Lung (tissue), 12 donors: ENCODE results near the gene THOC7. TPM values are rescaled to one million over a fixed set of nuclear protein-coding genes. Genes with fewer than 3 reads are reported as not detected.

ENCODE experiments used
- ATAC-seq: fragments of 200-7000 bp; cut with Tn5 transposase; one replicate; pipeline ENCODE4 v1.9.1; 2020; ENCODE audit warnings: moderate number of reproducible peaks; ENCODE audit not compliant: insufficient read depth, low FRiP score
- DNase-seq, 3 donors: peaks; one replicate each; pipeline ENCODE4 v3.0.0-alpha.2; 2013 to 2017
- H3K27ac ChIP-seq, 2 donors: one replicate each; pipeline ENCODE4 v1.5.1; 2013; ENCODE audit warnings: mild to moderate bottlenecking in 2 of 2, moderate library complexity in 2 of 2, control low read depth in 1 of 2, inconsistent platforms in 1 of 2, low read depth in 1 of 2, low read length in 1 of 2
- H3K27me3 ChIP-seq, 3 donors: one replicate each; pipeline ENCODE4 v1.5.1; 2013; ENCODE audit warnings: low read length in 2 of 3; ENCODE audit not compliant: control insufficient read depth in 3 of 3, insufficient read depth in 3 of 3
- H3K36me3 ChIP-seq, 4 donors: one replicate each; pipeline ENCODE4 v1.5.1; 2013; ENCODE audit warnings: low read length in 4 of 4, mild to moderate bottlenecking in 1 of 4, moderate library complexity in 1 of 4; ENCODE audit not compliant: control insufficient read depth in 4 of 4, insufficient read depth in 4 of 4
- H3K4me1 ChIP-seq, 5 donors: one replicate each; pipeline ENCODE4 v1.5.1; 2013; ENCODE audit warnings: low read length in 5 of 5, mild to moderate bottlenecking in 2 of 5, moderate library complexity in 1 of 5; ENCODE audit not compliant: control insufficient read depth in 5 of 5, insufficient read depth in 5 of 5
- H3K4me3 ChIP-seq: one replicate; pipeline ENCODE4 v1.5.1; 2013; ENCODE audit warnings: mild to moderate bottlenecking, control low read depth, moderate library complexity
- H3K9ac ChIP-seq, 2 donors: one replicate each; pipeline ENCODE4 v1.5.1; 2013; ENCODE audit warnings: low read length in 2 of 2, control low read depth in 1 of 2; ENCODE audit not compliant: insufficient read depth in 1 of 2
- H3K9me3 ChIP-seq, 4 donors: one replicate each; pipeline ENCODE4 v1.5.1; 2013; ENCODE audit warnings: low read length in 3 of 4, mild to moderate bottlenecking in 1 of 4, moderate library complexity in 1 of 4; ENCODE audit not compliant: control insufficient read depth in 4 of 4, insufficient read depth in 3 of 4
- WGBS, 2 donors: extraction: QIAGEN DNeasy Blood & Tissue Kit; methylation state at CpG; one replicate each; pipeline ENCODE4 v1.1.7; 2013; 5-methylcytosine and 5-hydroxymethylcytosine counted together
- polyA plus RNA-seq, 2 donors: library from polyadenylated mRNA; stranded (reverse); fragments of 200-250 nt; gene quantifications; one replicate each; pipeline ENCODE4 v1.2.1, GENCODE V29; 2013
- total RNA-seq, 2 donors: library from RNA; depleted of rRNA in 1 of 2; stranded (reverse); fragments of >200 nt in 1 of 2; gene quantifications; one replicate each; pipeline ENCODE4 v1.2.1, GENCODE V29; 2014 to 2021
- TF ChIP-seq, protein P1 (sequence below): IDR thresholded peaks from 2 replicates; pipeline ENCODE4 v1.5.1; 2012; ENCODE audit warnings: mild to moderate bottlenecking; ENCODE audit errors: control extremely low read depth, extremely low read depth
- donor health status: control.
- donor health status: control.
- donor health status: Bipolar disorder and iron deficiency.
- donor health status: healthy.
- donor health status: DM: yes; HTN: yes; CAD: no.

Gene THOC7
- total and polyA plus RNA-seq, 4 donors, result 38.1 to 124 (median 42.5) TPM

DNA sequence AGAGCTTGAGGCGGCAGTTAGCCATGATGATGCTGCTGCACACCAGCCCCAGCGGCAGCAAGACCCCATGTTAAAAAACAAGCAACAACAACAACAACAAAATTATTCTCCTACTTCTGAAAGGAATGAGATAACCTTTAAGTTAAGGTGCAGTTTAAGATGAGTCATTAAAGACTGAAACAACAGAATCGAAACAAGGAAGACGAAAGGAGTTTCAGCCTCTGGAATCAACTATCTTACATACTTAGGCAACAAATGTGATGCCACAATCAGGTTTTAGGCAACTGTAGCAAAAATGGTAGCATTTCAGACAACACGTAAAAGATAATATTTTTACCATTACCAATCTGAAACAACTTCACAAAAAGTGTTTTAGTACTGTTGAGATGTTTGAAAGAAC is 36.4 kb upstream of the THOC7 start:
- ATAC-seq (no peak), DNase-seq (no peak)
- Histone ChIP-seq H3K4me3 (no peak overlapping the region), H3K9ac (no peak overlapping the region), H3K9me3 (no peaks in the 10 kb centered on the region), H3K27me3 (no peaks in the 10 kb centered on the region), H3K27ac (no peak overlapping the region), H3K36me3 (peaks cover 0 to 13% (median 4%) of the 10 kb centered on the region in 4 donors), H3K4me1 (peaks cover 0 to 9% (median 4%) of the 10 kb centered on the region in 5 donors)
- WGBS, 2 donors, result 92 to 94% methylated on average over 5 of the region's 5 CpGs
- TF ChIP-seq, protein P1, sequence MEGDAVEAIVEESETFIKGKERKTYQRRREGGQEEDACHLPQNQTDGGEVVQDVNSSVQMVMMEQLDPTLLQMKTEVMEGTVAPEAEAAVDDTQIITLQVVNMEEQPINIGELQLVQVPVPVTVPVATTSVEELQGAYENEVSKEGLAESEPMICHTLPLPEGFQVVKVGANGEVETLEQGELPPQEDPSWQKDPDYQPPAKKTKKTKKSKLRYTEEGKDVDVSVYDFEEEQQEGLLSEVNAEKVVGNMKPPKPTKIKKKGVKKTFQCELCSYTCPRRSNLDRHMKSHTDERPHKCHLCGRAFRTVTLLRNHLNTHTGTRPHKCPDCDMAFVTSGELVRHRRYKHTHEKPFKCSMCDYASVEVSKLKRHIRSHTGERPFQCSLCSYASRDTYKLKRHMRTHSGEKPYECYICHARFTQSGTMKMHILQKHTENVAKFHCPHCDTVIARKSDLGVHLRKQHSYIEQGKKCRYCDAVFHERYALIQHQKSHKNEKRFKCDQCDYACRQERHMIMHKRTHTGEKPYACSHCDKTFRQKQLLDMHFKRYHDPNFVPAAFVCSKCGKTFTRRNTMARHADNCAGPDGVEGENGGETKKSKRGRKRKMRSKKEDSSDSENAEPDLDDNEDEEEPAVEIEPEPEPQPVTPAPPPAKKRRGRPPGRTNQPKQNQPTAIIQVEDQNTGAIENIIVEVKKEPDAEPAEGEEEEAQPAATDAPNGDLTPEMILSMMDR, result no peak

DNA sequence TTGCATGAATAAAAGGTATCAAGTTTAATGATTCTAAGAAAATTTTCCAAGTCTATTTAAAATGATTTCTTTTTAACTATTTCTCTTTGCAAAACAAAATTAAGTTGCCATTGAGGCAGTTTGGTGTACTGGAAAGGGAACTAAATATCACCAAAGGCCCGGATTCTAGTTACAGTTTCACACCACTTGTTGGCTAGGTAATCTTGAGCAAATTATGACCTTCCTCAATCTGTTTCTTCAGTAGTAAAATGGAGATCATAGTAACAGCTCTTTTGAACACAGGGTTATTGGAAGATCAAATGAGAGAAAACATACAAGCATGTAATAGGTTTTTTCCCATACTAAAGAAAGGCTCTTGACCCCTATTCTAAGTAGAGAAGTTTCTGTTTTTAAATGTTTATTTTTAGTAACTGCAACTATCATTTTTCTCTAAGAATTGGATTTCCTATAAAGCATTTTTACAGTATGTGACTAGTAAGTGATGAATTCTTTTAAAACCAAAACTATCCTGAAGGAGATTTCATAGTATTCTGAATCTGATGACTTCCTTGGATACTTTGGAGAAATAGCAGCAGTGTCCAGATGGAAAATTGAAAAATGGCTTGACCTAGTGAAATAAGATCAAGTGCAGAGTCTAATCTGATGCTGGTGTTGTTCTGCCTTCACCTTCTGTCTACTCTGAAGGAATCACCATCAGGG is 32.9 kb upstream of the THOC7 start:
- ATAC-seq, result no peak
- DNase-seq, result no peak
- H3K27me3 ChIP-seq, result no peaks in the 10 kb centered on the region
- H3K4me1 ChIP-seq, result peaks cover 0 to 9% (median 4%) of the 10 kb centered on the region in 5 donors
- peaks cover 0 to 12% (median 5%) of the 10 kb centered on the region in 4 donors for H3K36me3 ChIP-seq
- no peaks in the 10 kb centered on the region for H3K9me3 ChIP-seq
- H3K27ac ChIP-seq, result no peak overlapping the region
- TF ChIP-seq, protein P1, result no peak
- no peak overlapping the region for H3K4me3 ChIP-seq
- WGBS, 2 donors, result 35 to 66% methylated on average over 1 of the region's 1 CpG
- no peak overlapping the region for H3K9ac ChIP-seq

DNA sequence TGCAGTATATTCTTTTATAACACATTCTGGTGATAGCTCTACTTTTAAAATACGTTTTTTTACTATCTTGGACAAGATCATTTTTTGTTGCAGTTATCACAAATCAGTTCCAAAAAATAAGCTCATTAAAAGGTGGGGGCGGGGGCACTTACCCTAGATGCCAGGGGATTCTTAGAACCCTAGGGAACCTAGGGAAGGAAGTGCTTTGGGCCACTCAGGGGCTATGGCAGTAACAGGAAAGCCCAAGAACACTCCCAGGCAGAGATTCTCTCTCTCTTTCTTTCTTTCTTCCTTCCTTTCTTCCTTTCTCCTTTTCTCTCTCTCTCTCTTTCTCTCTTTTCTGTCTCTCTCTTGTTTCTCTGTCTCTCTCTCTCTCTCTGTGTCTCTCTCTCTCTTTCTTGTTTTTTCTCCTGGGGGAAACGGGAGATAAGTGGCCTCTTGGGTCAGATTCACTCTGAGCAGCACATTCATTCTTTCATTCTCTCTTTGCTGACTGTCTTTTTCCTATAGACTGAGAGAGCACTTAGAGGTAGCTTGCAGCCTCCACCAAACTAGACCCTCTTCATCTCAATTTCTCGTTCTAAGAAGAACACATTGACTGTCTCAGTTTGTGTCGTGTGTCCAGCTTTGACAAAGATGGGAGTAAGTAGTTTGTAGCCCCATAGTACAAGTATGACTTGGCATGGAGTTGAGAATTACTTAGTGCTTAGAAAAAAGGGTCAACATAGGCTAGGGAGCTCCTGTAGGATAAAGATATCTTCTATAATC is 32.0 kb upstream of the THOC7 start:
- Histone ChIP-seq H3K36me3 (peaks cover 0 to 14% (median 5%) of the 10 kb centered on the region in 4 donors), H3K4me3 (no peak overlapping the region), H3K27ac (no peak overlapping the region), H3K9ac (no peak overlapping the region), H3K4me1 (peaks cover 0 to 9% (median 4%) of the 10 kb centered on the region in 5 donors), H3K27me3 (no peaks in the 10 kb centered on the region), H3K9me3 (no peaks in the 10 kb centered on the region)
- TF ChIP-seq, protein P1, result no peak
- WGBS, 2 donors, result 75 to 88% methylated on average over 5 of the region's 5 CpGs
- no peak for DNase-seq
- ATAC-seq, result no peak
